SU-DHL-6 (cell line): Measurements from ENCODE around the gene NPFFR1.
"Not testable (repeated sequence)": the region's sequence is repeated elsewhere in the genome, so short reads cannot be mapped to it uniquely, and the experiment has no call there.

ENCODE experiments used
- H2AFZ ChIP-seq: fragments of 200-600 bp; sonication (generic); 2 replicates; pipeline ENCODE4 v1.6.1; 2014; ENCODE audit warnings: low read depth, mild to moderate bottlenecking, moderate library complexity, mixed read lengths, antibody characterized with exemption, low read length; ENCODE audit not compliant: severe bottlenecking
- H3F3A ChIP-seq: fragments of 200-600 bp; shearing (Covaris generic); 2 replicates; pipeline ENCODE4 v1.6.0; 2016; ENCODE audit warnings: antibody characterized with exemption, mild to moderate bottlenecking; ENCODE audit not compliant: insufficient read depth
- H3K27ac ChIP-seq: fragments of 200-600 bp; sonication (generic); 2 replicates; pipeline ENCODE4 v1.5.1; 2016; ENCODE audit warnings: low read depth, mild to moderate bottlenecking, low read length, moderate library complexity, mixed read lengths
- H3K27me3 ChIP-seq: fragments of 200-600 bp; sonication (generic), shearing (Covaris generic); 2 replicates; pipeline ENCODE4 v1.6.0; 2014; ENCODE audit warnings: mild to moderate bottlenecking, low read length
- H3K36me3 ChIP-seq: fragments of 200-600 bp; sonication (generic); 2 replicates; pipeline ENCODE4 v1.6.1; 2014; ENCODE audit warnings: mild to moderate bottlenecking, low read length, mixed read lengths
- H3K4me2 ChIP-seq: fragments of 300-600, 200-600 bp; shearing (Covaris generic), sonication (generic); 2 replicates; pipeline ENCODE4 v1.6.0; 2014; ENCODE audit warnings: low read length, low read depth, mild to moderate bottlenecking; ENCODE audit not compliant: poor library complexity, severe bottlenecking
- H3K4me3 ChIP-seq: fragments of 200-600 bp; sonication (generic); 2 replicates; pipeline ENCODE4 v1.5.1; 2014; ENCODE audit warnings: antibody characterized with exemption, low read length, mild to moderate bottlenecking, mixed read lengths; ENCODE audit not compliant: insufficient read depth, poor library complexity, severe bottlenecking
- H3K79me2 ChIP-seq: fragments of 200-600 bp; sonication (generic); 2 replicates; pipeline ENCODE4 v1.6.1; 2014; ENCODE audit warnings: mild to moderate bottlenecking, low read length, moderate library complexity; ENCODE audit not compliant: insufficient read depth
- H3K9ac ChIP-seq: fragments of 200-600 bp; sonication (generic); 2 replicates; pipeline ENCODE4 v1.7.0; 2014; ENCODE audit warnings: mild to moderate bottlenecking, low read length
- H3K9me2 ChIP-seq: fragments of 200-600 bp; sonication (generic); replicated peaks from 2 replicates; pipeline ENCODE4 v1.6.1; 2014; ENCODE audit warnings: low read length; ENCODE audit not compliant: insufficient read depth
- H3K9me3 ChIP-seq: fragments of 200-600 bp; sonication (generic); 2 replicates; pipeline ENCODE4 v1.6.1; 2014; ENCODE audit warnings: low read length, mixed read lengths; ENCODE audit not compliant: insufficient read depth
- H4K20me1 ChIP-seq: fragments of 200-600 bp; sonication (generic); 2 replicates; pipeline ENCODE4 v1.6.1; 2014; ENCODE audit warnings: low read depth, mild to moderate bottlenecking, antibody characterized with exemption, low read length, moderate library complexity, mixed read lengths
- CTCF ChIP-seq: fragments of 200-600 bp; sonication (generic); IDR thresholded peaks from one replicate; pipeline ENCODE4 v1.5.1; 2017; ENCODE audit warnings: antibody characterized with exemption, mild to moderate bottlenecking, low read length, moderate library complexity; ENCODE audit not compliant: insufficient read depth, poor library complexity, severe bottlenecking
- EZH2phosphoT487 ChIP-seq: fragments of 200-600 bp; sonication (generic), shearing (Covaris generic); conservative IDR thresholded peaks from 2 replicates; pipeline ENCODE4 v1.6.1; 2018; ENCODE audit warnings: mild to moderate bottlenecking, antibody characterized with exemption, low read length, moderate library complexity, mixed read lengths

The NPFFR1 gene

GRCh38 chr10:70250961-70251680 lies 32.7 kb downstream of the NPFFR1 start:
- no peak for TF ChIP-seq CTCF
- TF ChIP-seq EZH2phosphoT487, result no peak
- H3K27me3 ChIP-seq, result no peaks in the 10 kb centered on the region
- no peak overlapping the region for H3K4me3 ChIP-seq
- H2AFZ ChIP-seq, result no peak overlapping the region
- H3F3A ChIP-seq, result no peaks in the 10 kb centered on the region
- no peaks in the 10 kb centered on the region for H4K20me1 ChIP-seq
- no peaks in the 10 kb centered on the region for H3K9me2 ChIP-seq
- H3K9ac ChIP-seq, result no peak overlapping the region
- H3K27ac ChIP-seq, result no peak overlapping the region
- H3K79me2 ChIP-seq, result no peaks in the 10 kb centered on the region
- H3K4me2 ChIP-seq, result no peak overlapping the region
- H3K9me3 ChIP-seq, result no peaks in the 10 kb centered on the region
- H3K36me3 ChIP-seq, result no peaks in the 10 kb centered on the region

GRCh38 chr10:70247360-70247759 lies 36.4 kb downstream of the NPFFR1 start:
- no peak overlapping the region for H2AFZ ChIP-seq
- H3F3A ChIP-seq, result no peaks in the 10 kb centered on the region
- H3K4me3 ChIP-seq, result no peak overlapping the region
- no peaks in the 10 kb centered on the region for H3K36me3 ChIP-seq
- H3K27me3 ChIP-seq, result no peaks in the 10 kb centered on the region
- H3K79me2 ChIP-seq, result no peaks in the 10 kb centered on the region
- TF ChIP-seq EZH2phosphoT487, result no peak
- no peak for TF ChIP-seq CTCF
- no peak overlapping the region for H3K9ac ChIP-seq
- no peak overlapping the region for H3K27ac ChIP-seq
- no peaks in the 10 kb centered on the region for H3K9me3 ChIP-seq
- no peaks in the 10 kb centered on the region for H3K9me2 ChIP-seq
- no peak overlapping the region for H3K4me2 ChIP-seq
- no peaks in the 10 kb centered on the region for H4K20me1 ChIP-seq

GRCh38 chr10:70241081-70241480 lies 42.7 kb downstream of the NPFFR1 start:
- Histone ChIP-seq H3K9ac (no peak overlapping the region), H3K9me3 (no peaks in the 10 kb centered on the region), H4K20me1 (no peaks in the 10 kb centered on the region), H3K4me2 (no peak overlapping the region), H3K9me2 (no peaks in the 10 kb centered on the region), H3K4me3 (no peak overlapping the region), H3K27me3 (0 out of 2 replicates have a peak, but pooled peaks cover 2% of the 10 kb centered on the region), H3F3A (no peaks in the 10 kb centered on the region), H2AFZ (no peak overlapping the region), H3K79me2 (no peaks in the 10 kb centered on the region), H3K27ac (no peak overlapping the region), H3K36me3 (no peaks in the 10 kb centered on the region)
- TF ChIP-seq EZH2phosphoT487 (no peak), CTCF (no peak)

GRCh38 chr10:70239986-70240385 lies 43.8 kb downstream of the NPFFR1 start:
- H2AFZ ChIP-seq, H3K4me2 ChIP-seq, H3K36me3 ChIP-seq, H3K9ac ChIP-seq, H3K27me3 ChIP-seq, H3K9me2 ChIP-seq, H3K27ac ChIP-seq, H4K20me1 ChIP-seq, H3K4me3 ChIP-seq, H3F3A ChIP-seq, H3K9me3 ChIP-seq, H3K79me2 ChIP-seq: not testable (repeated sequence)

GRCh38 chr10:70239077-70239976 lies 44.5 kb downstream of the NPFFR1 start:
- H3K4me2 ChIP-seq, H3K9me3 ChIP-seq, H3K9me2 ChIP-seq, H3K27me3 ChIP-seq, H3K79me2 ChIP-seq, H3K4me3 ChIP-seq, H4K20me1 ChIP-seq, H3K9ac ChIP-seq, H3K27ac ChIP-seq, H3K36me3 ChIP-seq, H3F3A ChIP-seq, H2AFZ ChIP-seq: not testable (repeated sequence)
